ENCODE measurements around the gene GAS5.

DNA sequence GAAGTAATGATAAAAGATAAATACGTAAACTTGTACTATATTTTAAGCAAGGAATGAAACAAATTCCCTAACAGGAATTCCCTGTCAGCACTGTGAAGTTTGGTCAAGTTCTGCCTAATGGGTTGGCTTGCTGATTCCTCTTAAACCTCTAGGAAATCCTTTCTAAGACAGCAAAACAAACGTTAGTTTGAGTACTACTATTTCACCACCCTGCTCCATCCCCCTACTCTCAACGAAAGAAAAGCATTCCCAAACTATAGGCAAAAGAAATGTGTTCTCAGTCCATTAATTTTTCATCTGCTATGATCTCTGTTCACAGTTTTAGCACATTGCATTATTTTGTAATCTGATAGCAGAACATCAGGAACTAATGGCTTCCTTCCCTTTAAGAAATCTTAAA is 33.2 kb upstream of the GAS5 start:
- no peak for TF ChIP-seq SAP30 (IDR thresholded peaks at IDR 0.05; ENCODE audit: insufficient read depth, insufficient replicate concordance, low read length)
- no peak for TF ChIP-seq SIX5 (IDR thresholded peaks at IDR 0.05; ENCODE audit: low read depth, low read length)
- TF ChIP-seq, protein P1, sequence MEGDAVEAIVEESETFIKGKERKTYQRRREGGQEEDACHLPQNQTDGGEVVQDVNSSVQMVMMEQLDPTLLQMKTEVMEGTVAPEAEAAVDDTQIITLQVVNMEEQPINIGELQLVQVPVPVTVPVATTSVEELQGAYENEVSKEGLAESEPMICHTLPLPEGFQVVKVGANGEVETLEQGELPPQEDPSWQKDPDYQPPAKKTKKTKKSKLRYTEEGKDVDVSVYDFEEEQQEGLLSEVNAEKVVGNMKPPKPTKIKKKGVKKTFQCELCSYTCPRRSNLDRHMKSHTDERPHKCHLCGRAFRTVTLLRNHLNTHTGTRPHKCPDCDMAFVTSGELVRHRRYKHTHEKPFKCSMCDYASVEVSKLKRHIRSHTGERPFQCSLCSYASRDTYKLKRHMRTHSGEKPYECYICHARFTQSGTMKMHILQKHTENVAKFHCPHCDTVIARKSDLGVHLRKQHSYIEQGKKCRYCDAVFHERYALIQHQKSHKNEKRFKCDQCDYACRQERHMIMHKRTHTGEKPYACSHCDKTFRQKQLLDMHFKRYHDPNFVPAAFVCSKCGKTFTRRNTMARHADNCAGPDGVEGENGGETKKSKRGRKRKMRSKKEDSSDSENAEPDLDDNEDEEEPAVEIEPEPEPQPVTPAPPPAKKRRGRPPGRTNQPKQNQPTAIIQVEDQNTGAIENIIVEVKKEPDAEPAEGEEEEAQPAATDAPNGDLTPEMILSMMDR (IDR thresholded peaks at IDR 0.05; ENCODE audit: control extremely low read depth in 1 of 3, insufficient read depth in 1 of 3, low read depth in 1 of 3, low read length in 3 of 3): no peak
